Effector memory CD8-positive, alpha-beta T cell (primary cell): ENCODE results near the gene TNIP1.

Experiments
- ATAC-seq: fragments of 150-1000 bp; cut with Tn5 transposase; replicated peaks from 2 replicates; pipeline ENCODE4 v1.10.0; 2021; ENCODE audit warnings: mild to moderate bottlenecking, moderate library complexity
- DNase-seq, 3 experiments: peaks; one replicate each; pipeline ENCODE4 v3.0.0; 2021
- H3K27ac Mint-ChIP-seq, 2 donors: one replicate each; pipeline ENCODE4 v1.8.0; 2022; ENCODE audit warnings: mild to moderate bottlenecking in 2 of 2, mixed read lengths in 2 of 2, moderate library complexity in 2 of 2
- H3K27me3 Mint-ChIP-seq, 2 donors: one replicate each; pipeline ENCODE4 v1.8.0; 2022; ENCODE audit warnings: mixed read lengths in 2 of 2
- H3K36me3 Mint-ChIP-seq: one replicate; pipeline ENCODE4 v1.8.0; 2022; ENCODE audit warnings: mild to moderate bottlenecking, moderate library complexity, mixed read lengths; ENCODE audit not compliant: insufficient read depth
- H3K4me1 Mint-ChIP-seq, 2 donors: one replicate each; pipeline ENCODE4 v1.8.0; 2022; ENCODE audit warnings: low read depth in 2 of 2, mixed read lengths in 2 of 2
- H3K4me3 Mint-ChIP-seq, 2 donors: one replicate each; pipeline ENCODE4 v1.8.0; 2022; ENCODE audit warnings: mild to moderate bottlenecking in 2 of 2, mixed read lengths in 2 of 2, moderate library complexity in 2 of 2
- H3K9me3 Mint-ChIP-seq, 2 donors: one replicate each; pipeline ENCODE4 v1.8.0; 2022; ENCODE audit warnings: mixed read lengths in 2 of 2

The TNIP1 gene

DNA sequence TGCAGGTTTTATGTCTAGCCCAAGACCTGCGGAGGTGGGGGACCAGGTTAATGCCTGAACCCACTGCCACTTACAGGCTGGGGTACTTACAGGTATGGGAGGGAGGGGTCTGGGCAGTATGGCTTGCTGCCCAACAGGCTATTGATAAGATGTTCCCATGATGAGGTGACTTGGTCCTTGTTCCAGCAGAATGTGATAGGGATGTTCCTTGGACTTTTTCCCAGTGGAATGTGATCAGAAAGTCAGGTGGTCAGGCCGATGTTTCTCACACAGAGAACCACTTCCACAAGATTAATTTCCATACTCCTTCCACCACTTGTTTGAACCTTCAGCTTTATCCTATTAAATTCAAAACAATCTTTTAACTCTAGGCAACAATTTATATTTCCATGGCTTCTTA lies 87.4 kb downstream of the TNIP1 start:
- Mint-ChIP-seq H3K27ac (no peak overlapping the region), H3K27me3 (peaks cover 1 to 9% of the 10 kb centered on the region in 2 donors), H3K36me3 (peaks cover 3% of the 10 kb centered on the region), H3K9me3 (no peaks in the 10 kb centered on the region), H3K4me3 (no peak overlapping the region), H3K4me1 (no peaks in the 10 kb centered on the region)
- ATAC-seq (no peak), DNase-seq (no peak)

DNA sequence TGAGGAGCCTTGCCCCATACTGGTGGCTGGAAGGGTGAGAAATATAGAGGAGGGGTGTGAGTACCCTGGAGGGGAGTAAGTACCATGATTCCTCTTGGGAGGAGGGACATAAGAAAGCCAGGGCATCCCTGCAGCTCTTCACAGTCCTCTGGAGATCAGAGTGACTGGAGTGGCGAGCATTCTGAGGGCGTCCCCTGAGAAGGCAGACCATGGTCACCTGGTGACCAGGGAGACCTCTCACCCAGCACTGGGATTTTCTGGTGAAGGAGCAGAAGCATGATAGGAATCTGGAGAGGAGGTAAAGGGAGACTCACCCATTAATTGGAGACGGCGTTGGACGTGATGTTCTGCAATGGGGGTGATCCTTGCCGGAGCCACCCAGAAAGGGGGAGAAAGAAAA lies 88.1 kb downstream of the TNIP1 start:
- H3K27me3 Mint-ChIP-seq = peaks cover 0 to 7% of the 10 kb centered on the region in 2 donors
- ATAC-seq = no peak

GRCh38 chr5:150989695-150990094 lies 91.1 kb downstream of the TNIP1 start:
- H3K27me3 Mint-ChIP-seq = no peaks in the 10 kb centered on the region
- DNase-seq (no peak), ATAC-seq (no peak)
- H3K4me1 Mint-ChIP-seq = no peaks in the 10 kb centered on the region
- H3K27ac Mint-ChIP-seq = no peak overlapping the region
- no peak overlapping the region for H3K4me3 Mint-ChIP-seq
- H3K36me3 Mint-ChIP-seq = peaks cover 3% of the 10 kb centered on the region
- H3K9me3 Mint-ChIP-seq = no peaks in the 10 kb centered on the region

More for the DNA sequence above, 88.1 kb downstream of the TNIP1 start:
- H3K9me3 Mint-ChIP-seq = no peaks in the 10 kb centered on the region
- H3K27ac Mint-ChIP-seq = no peak overlapping the region
- no peak overlapping the region for H3K4me3 Mint-ChIP-seq
- H3K4me1 Mint-ChIP-seq = no peaks in the 10 kb centered on the region
- no peak for DNase-seq
- peaks cover 3% of the 10 kb centered on the region for H3K36me3 Mint-ChIP-seq

DNA sequence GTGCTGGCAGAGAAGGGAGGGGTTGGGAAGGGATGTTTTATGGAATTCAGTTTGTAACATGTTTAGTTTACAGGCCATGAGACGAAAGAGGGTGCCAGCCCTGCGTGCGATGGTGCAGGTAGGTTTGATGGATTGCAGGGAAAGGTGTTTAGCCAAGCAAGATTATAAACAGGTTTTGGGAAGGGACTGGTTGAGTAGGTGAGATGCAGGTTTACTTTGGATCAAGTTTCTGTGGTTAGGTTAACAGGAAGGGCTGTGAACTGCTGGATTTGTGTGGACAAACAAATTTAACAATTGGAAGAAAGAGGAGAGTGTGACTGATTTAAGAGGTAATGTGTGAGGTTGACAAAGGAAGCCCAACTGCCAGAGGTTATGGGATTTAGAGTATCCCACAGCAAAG lies 93.1 kb downstream of the TNIP1 start:
- Mint-ChIP-seq H3K27me3 (no peaks in the 10 kb centered on the region), H3K4me3 (no peak overlapping the region), H3K9me3 (no peaks in the 10 kb centered on the region), H3K4me1 (no peaks in the 10 kb centered on the region), H3K27ac (no peak overlapping the region), H3K36me3 (no peaks in the 10 kb centered on the region)
- ATAC-seq (no peak), DNase-seq (no peak)
